Lung (tissue), 12 donors: Measurements from ENCODE around the gene MYO18A. TPM values are rescaled to one million over a fixed set of nuclear protein-coding genes. Genes with fewer than 3 reads are reported as not detected.

Experiments
- ATAC-seq: fragments of 200-7000 bp; cut with Tn5 transposase; one replicate; pipeline ENCODE4 v1.9.1; 2020; ENCODE audit warnings: moderate number of reproducible peaks; ENCODE audit not compliant: insufficient read depth, low FRiP score
- DNase-seq, 3 donors: peaks; one replicate each; pipeline ENCODE4 v3.0.0-alpha.2; 2013 to 2017
- H3K27ac ChIP-seq, 2 donors: one replicate each; pipeline ENCODE4 v1.5.1; 2013; ENCODE audit warnings: mild to moderate bottlenecking in 2 of 2, moderate library complexity in 2 of 2, control low read depth in 1 of 2, inconsistent platforms in 1 of 2, low read depth in 1 of 2, low read length in 1 of 2
- H3K27me3 ChIP-seq, 3 donors: one replicate each; pipeline ENCODE4 v1.5.1; 2013; ENCODE audit warnings: low read length in 2 of 3; ENCODE audit not compliant: control insufficient read depth in 3 of 3, insufficient read depth in 3 of 3
- H3K36me3 ChIP-seq, 4 donors: one replicate each; pipeline ENCODE4 v1.5.1; 2013; ENCODE audit warnings: low read length in 4 of 4, mild to moderate bottlenecking in 1 of 4, moderate library complexity in 1 of 4; ENCODE audit not compliant: control insufficient read depth in 4 of 4, insufficient read depth in 4 of 4
- H3K4me1 ChIP-seq, 5 donors: one replicate each; pipeline ENCODE4 v1.5.1; 2013; ENCODE audit warnings: low read length in 5 of 5, mild to moderate bottlenecking in 2 of 5, moderate library complexity in 1 of 5; ENCODE audit not compliant: control insufficient read depth in 5 of 5, insufficient read depth in 5 of 5
- H3K4me3 ChIP-seq: one replicate; pipeline ENCODE4 v1.5.1; 2013; ENCODE audit warnings: mild to moderate bottlenecking, control low read depth, moderate library complexity
- H3K9ac ChIP-seq, 2 donors: one replicate each; pipeline ENCODE4 v1.5.1; 2013; ENCODE audit warnings: low read length in 2 of 2, control low read depth in 1 of 2; ENCODE audit not compliant: insufficient read depth in 1 of 2
- H3K9me3 ChIP-seq, 4 donors: one replicate each; pipeline ENCODE4 v1.5.1; 2013; ENCODE audit warnings: low read length in 3 of 4, mild to moderate bottlenecking in 1 of 4, moderate library complexity in 1 of 4; ENCODE audit not compliant: control insufficient read depth in 4 of 4, insufficient read depth in 3 of 4
- WGBS, 2 donors: extraction: QIAGEN DNeasy Blood & Tissue Kit; methylation state at CpG; one replicate each; pipeline ENCODE4 v1.1.7; 2013; 5-methylcytosine and 5-hydroxymethylcytosine counted together
- polyA plus RNA-seq, 2 donors: library from polyadenylated mRNA; stranded (reverse); fragments of 200-250 nt; gene quantifications; one replicate each; pipeline ENCODE4 v1.2.1, GENCODE V29; 2013
- total RNA-seq, 2 donors: library from RNA; depleted of rRNA in 1 of 2; stranded (reverse); fragments of >200 nt in 1 of 2; gene quantifications; one replicate each; pipeline ENCODE4 v1.2.1, GENCODE V29; 2014 to 2021
- TF ChIP-seq, protein P1 (sequence below): IDR thresholded peaks from 2 replicates; pipeline ENCODE4 v1.5.1; 2012; ENCODE audit warnings: mild to moderate bottlenecking; ENCODE audit errors: control extremely low read depth, extremely low read depth
- donor health status: control.
- donor health status: control.
- donor health status: Bipolar disorder and iron deficiency.
- donor health status: healthy.
- donor health status: DM: yes; HTN: yes; CAD: no.

Gene MYO18A
- total and polyA plus RNA-seq, 4 donors = 19.0 to 65.2 (median 49.3) TPM

DNA sequence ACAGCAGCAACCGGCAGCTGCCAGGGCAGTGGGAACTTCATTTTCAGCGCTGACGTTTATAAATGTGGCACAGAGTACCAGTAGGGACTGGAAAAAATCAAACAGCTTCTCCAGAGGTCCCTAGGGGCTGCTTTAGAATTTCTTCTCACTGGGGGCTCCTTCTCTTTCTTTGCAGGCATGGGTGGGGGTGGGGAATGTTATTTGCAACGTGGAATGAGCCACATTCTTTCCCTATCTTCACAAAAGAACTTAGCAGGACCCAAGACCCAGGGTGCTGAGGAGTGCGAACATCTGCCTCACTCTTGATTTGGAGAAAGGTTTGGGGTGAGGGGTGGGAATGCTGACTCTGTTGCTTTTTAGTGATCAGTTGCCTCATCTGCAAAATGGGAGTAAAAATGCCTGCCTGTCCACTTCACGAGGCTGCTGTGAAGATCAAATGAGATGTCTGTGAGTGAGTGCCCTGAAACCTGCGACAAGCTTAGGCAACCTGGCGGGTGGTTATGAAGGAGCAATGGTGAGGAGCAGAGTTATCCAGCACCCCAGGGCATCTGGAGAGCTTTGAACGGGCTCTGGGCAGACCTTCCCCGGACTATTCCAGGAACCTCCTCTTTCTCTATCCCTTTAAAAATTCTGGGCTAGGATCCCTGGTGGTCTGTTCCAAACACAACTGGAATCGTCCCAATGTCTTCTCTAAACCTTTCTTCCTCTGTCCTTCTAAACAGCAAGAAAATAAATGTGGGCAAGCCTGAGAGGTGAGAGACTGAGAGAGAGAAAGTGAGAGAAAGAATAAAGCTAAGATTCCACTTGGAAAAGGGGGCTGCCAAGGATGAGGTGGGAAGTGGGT, 148.0 kb downstream of the MYO18A start:
- WGBS, 2 donors = 31% methylated on average over 11 of the region's 11 CpGs
- no peak overlapping the region for H3K9ac ChIP-seq
- no peak overlapping the region for H3K4me3 ChIP-seq
- no peaks in the 10 kb centered on the region for H3K36me3 ChIP-seq
- peaks cover 0 to 29% (median 11%) of the 10 kb centered on the region in 3 donors for H3K27me3 ChIP-seq
- H3K4me1 ChIP-seq = peaks cover 0 to 2% (median 0%) of the 10 kb centered on the region in 5 donors
- ATAC-seq (no peak), DNase-seq (no peak)
- TF ChIP-seq, protein P1, sequence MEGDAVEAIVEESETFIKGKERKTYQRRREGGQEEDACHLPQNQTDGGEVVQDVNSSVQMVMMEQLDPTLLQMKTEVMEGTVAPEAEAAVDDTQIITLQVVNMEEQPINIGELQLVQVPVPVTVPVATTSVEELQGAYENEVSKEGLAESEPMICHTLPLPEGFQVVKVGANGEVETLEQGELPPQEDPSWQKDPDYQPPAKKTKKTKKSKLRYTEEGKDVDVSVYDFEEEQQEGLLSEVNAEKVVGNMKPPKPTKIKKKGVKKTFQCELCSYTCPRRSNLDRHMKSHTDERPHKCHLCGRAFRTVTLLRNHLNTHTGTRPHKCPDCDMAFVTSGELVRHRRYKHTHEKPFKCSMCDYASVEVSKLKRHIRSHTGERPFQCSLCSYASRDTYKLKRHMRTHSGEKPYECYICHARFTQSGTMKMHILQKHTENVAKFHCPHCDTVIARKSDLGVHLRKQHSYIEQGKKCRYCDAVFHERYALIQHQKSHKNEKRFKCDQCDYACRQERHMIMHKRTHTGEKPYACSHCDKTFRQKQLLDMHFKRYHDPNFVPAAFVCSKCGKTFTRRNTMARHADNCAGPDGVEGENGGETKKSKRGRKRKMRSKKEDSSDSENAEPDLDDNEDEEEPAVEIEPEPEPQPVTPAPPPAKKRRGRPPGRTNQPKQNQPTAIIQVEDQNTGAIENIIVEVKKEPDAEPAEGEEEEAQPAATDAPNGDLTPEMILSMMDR = no peak
- peaks cover 0 to 8% (median 2%) of the 10 kb centered on the region in 4 donors for H3K9me3 ChIP-seq
- H3K27ac ChIP-seq = no peak overlapping the region

DNA sequence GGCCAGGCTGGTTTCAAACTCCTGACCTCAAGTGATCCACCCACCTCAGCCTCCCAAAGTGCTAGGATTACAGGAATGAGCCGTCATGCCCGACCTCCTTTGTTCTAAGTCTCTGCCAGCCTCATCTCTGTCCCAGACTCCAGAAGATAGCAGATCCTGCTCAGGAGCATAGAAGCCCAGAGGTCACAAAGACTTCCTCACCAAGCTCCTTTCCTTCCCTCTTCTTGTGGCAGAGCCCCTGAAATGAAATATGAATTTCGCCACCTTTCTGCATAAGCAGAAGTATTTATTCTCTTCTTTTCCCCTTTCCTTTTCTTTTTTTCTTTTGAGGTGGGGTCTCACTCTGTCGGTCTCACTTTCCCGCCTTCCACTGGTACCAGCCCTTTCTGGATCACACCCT, 148.7 kb downstream of the MYO18A start:
- Histone ChIP-seq H3K27ac (no peak overlapping the region), H3K36me3 (no peaks in the 10 kb centered on the region), H3K9me3 (peaks cover 0 to 8% (median 2%) of the 10 kb centered on the region in 4 donors), H3K27me3 (peaks cover 0 to 33% (median 11%) of the 10 kb centered on the region in 3 donors), H3K4me3 (no peak overlapping the region), H3K4me1 (peaks cover 0 to 2% (median 0%) of the 10 kb centered on the region in 5 donors), H3K9ac (no peak overlapping the region)
- 42 to 44% methylated on average over 5 of the region's 5 CpGs for WGBS, 2 donors
- DNase-seq (no peak), ATAC-seq (no peak)
- TF ChIP-seq, protein P1 = no peak

DNA sequence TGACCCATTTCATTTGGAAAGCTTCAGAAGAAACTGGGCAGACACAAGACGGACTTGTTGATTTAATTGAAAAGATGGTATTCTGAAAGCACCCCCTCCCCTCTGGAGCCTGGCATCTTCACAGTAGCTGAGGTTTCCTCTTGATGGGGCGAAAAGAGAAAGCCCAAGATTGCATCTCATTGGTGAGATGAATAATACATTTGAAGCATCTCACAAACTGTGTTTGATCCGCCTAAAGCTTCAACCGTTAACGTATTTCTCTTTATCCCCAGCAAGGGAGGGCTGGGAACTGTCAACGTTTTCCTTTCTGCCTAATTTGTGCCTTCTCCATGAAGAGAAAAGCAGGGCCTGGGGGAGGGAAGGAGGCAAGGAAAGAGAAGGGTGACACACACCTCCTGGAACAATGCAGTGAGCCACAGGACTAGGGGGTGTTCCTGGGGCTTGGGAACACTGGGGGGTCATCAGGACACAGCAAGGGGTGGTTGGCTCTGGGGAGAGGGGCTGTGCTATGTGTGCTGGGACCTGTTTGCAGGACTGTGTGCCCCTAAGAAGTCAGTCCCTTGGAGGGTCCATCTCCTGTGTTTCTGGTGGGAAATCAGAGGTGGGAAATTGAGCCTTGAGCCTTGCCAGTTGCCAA, 155.8 kb downstream of the MYO18A start:
- peaks cover 0 to 7% (median 0%) of the 10 kb centered on the region in 5 donors for H3K4me1 ChIP-seq
- 60 to 63% methylated on average over 6 of the region's 6 CpGs for WGBS, 2 donors
- TF ChIP-seq, protein P1 = no peak
- H3K27ac ChIP-seq = no peak overlapping the region
- peaks cover 0 to 35% (median 13%) of the 10 kb centered on the region in 3 donors for H3K27me3 ChIP-seq
- no peak overlapping the region for H3K4me3 ChIP-seq
- no peak for DNase-seq
- no peak overlapping the region for H3K9ac ChIP-seq
- no peak for ATAC-seq
- H3K36me3 ChIP-seq = no peaks in the 10 kb centered on the region
- no peaks in the 10 kb centered on the region for H3K9me3 ChIP-seq
